ENCODE data around the gene CPED1.

DNA sequence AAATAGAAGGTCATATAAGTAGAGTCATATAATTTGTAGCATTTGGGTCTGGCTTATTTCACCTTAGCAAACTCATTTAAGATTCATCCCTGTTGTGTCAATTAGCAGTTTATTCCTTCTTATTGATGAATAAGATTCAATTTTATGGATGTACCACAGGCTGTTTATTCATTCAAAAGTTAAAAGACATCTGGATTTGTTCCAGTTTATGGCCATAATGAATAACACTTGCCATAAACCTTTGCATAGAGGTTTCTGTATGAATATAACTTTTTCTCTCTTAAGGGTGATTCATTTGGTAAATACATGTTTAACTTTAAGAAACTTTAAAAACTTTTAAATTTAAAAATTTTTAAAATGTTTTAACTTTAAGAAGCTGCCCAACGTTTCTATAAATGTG lies 66.4 kb downstream of the CPED1 start:
- TF ChIP-seq RARB (CRISPR knock-in tag; IDR thresholded peaks at IDR 0.05) (no peak), ESRRG (CRISPR knock-in tag; IDR thresholded peaks at IDR 0.05) (no peak), ISL1 (CRISPR knock-in tag; IDR thresholded peaks at IDR 0.05) (no peak), ARNTL (CRISPR knock-in tag; IDR thresholded peaks at IDR 0.05; ENCODE audit: borderline replicate concordance, low read depth) (no peak), OSR1 (CRISPR knock-in tag; IDR thresholded peaks at IDR 0.05) (no peak), ZFP30 (CRISPR knock-in tag; IDR thresholded peaks at IDR 0.05) (no peak), GLIS3 (CRISPR knock-in tag; IDR thresholded peaks at IDR 0.05) (no peak), ZNF565 (CRISPR knock-in tag; conservative IDR thresholded peaks at IDR 0.05; ENCODE audit: low read depth) (no peak), CSDC2 (CRISPR knock-in tag; IDR thresholded peaks at IDR 0.05) (no peak), TSHZ2 (CRISPR knock-in tag; IDR thresholded peaks at IDR 0.05) (no peak)
- TF ChIP-seq, protein P1, sequence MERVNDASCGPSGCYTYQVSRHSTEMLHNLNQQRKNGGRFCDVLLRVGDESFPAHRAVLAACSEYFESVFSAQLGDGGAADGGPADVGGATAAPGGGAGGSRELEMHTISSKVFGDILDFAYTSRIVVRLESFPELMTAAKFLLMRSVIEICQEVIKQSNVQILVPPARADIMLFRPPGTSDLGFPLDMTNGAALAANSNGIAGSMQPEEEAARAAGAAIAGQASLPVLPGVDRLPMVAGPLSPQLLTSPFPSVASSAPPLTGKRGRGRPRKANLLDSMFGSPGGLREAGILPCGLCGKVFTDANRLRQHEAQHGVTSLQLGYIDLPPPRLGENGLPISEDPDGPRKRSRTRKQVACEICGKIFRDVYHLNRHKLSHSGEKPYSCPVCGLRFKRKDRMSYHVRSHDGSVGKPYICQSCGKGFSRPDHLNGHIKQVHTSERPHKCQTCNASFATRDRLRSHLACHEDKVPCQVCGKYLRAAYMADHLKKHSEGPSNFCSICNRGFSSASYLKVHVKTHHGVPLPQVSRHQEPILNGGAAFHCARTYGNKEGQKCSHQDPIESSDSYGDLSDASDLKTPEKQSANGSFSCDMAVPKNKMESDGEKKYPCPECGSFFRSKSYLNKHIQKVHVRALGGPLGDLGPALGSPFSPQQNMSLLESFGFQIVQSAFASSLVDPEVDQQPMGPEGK (CRISPR knock-in tag; IDR thresholded peaks at IDR 0.05; ENCODE audit: borderline replicate concordance) = no peak

All from SK-N-SH treated with all-trans-retinoic acid at 6 μM for 48 hours (cell line).